Lower lobe of right lung (tissue), 2 donors: ENCODE measurements around the gene ATXN7. TPM values are rescaled to one million over a fixed set of nuclear protein-coding genes. Genes with fewer than 3 reads are reported as not detected.

ENCODE experiments used
- ATAC-seq, 2 donors: fragments of 200-7000 bp; cut with Tn5 transposase; one replicate each; pipeline ENCODE4 v1.9.1; 2020 to 2022; ENCODE audit warnings: mild to moderate bottlenecking in 2 of 2, moderate library complexity in 2 of 2
- DNase-seq: peaks from one replicate; pipeline ENCODE4 v3.0.0-alpha.2; 2020
- H3K27ac ChIP-seq: fragments of 200-600 bp; one replicate; pipeline ENCODE4 v1.8.0; 2022
- H3K27me3 ChIP-seq: fragments of 200-600 bp; one replicate; pipeline ENCODE4 v1.8.0; 2022; ENCODE audit warnings: low read depth
- H3K36me3 ChIP-seq: fragments of 200-600 bp; one replicate; pipeline ENCODE4 v1.8.0; 2022; ENCODE audit warnings: mild to moderate bottlenecking
- H3K4me1 ChIP-seq: fragments of 200-600 bp; one replicate; pipeline ENCODE4 v1.8.0; 2022
- H3K4me3 ChIP-seq: fragments of 200-600 bp; one replicate; pipeline ENCODE4 v1.8.0; 2022; ENCODE audit warnings: mild to moderate bottlenecking
- H3K9me3 ChIP-seq: fragments of 200-600 bp; one replicate; pipeline ENCODE4 v1.8.0; 2022
- CTCF ChIP-seq: fragments of 200-600 bp; IDR thresholded peaks from one replicate; pipeline ENCODE4 v1.8.0; 2022; ENCODE audit warnings: antibody characterized with exemption, mild to moderate bottlenecking
- intact Hi-C: fragments of 100-400 bp; cut with DNase I; formaldehyde crosslinking; loops from one replicate; pipeline ENCODE4 v1.11.0; 2022
- total RNA-seq: library from RNA; stranded (reverse); fragmentation: NEBNext Ultra II Directional; extraction: Animal tissue kit (Norgen Biotek cat#: 25700); gene quantifications from one replicate; pipeline ENCODE4 v1.2.1, GENCODE V29; 2021
- donor health status: DM: no; HTN: yes; CAD: no; lungs with severe emphysema.

The ATXN7 gene
- total RNA-seq, 1 donor from 2014 or later = 37.3 TPM

GRCh38 chr3:64033069-64033468 is 169.4 kb downstream of the ATXN7 start:
- Histone ChIP-seq H3K9me3 (no peaks in the 10 kb centered on the region), H3K36me3 (no peaks in the 10 kb centered on the region), H3K27me3 (no peaks in the 10 kb centered on the region), H3K27ac (no peak overlapping the region), H3K4me1 (no peaks in the 10 kb centered on the region), H3K4me3 (no peak overlapping the region)
- intact Hi-C loops = loop anchor here (5.0 to 10.0 kb wide), 2 partner anchors 364 to 452 kb away; no protein-coding TSS in a partner anchor
- DNase-seq = no peak
- ATAC-seq = no peak
- no peak for TF ChIP-seq CTCF

GRCh38 chr3:64037084-64037483 is 173.4 kb downstream of the ATXN7 start:
- H3K9me3 ChIP-seq = no peaks in the 10 kb centered on the region

GRCh38 chr3:64038253-64038767 is 174.6 kb downstream of the ATXN7 start:
- intact Hi-C loops = loop anchor here (10.0 kb wide), 1 partner anchor 446 kb away; no protein-coding TSS in a partner anchor
- H3K36me3 ChIP-seq = no peaks in the 10 kb centered on the region
- H3K4me3 ChIP-seq = no peak overlapping the region
- ATAC-seq (no peak), DNase-seq (no peak)
- H3K27me3 ChIP-seq = no peaks in the 10 kb centered on the region
- H3K27ac ChIP-seq = no peak overlapping the region
- H3K9me3 ChIP-seq = no peaks in the 10 kb centered on the region
- no peak for TF ChIP-seq CTCF
- H3K4me1 ChIP-seq = no peaks in the 10 kb centered on the region

More at GRCh38 chr3:64037084-64037483, 173.4 kb downstream of the ATXN7 start:
- no peak for TF ChIP-seq CTCF
- Histone ChIP-seq H3K36me3 (no peaks in the 10 kb centered on the region), H3K27ac (no peak overlapping the region), H3K4me3 (no peak overlapping the region), H3K27me3 (no peaks in the 10 kb centered on the region), H3K4me1 (no peaks in the 10 kb centered on the region)
- intact Hi-C loops = loop anchor here (10.0 kb wide), 1 partner anchor 448 kb away; no protein-coding TSS in a partner anchor
- no peak for DNase-seq
- ATAC-seq = no peak

DNA sequence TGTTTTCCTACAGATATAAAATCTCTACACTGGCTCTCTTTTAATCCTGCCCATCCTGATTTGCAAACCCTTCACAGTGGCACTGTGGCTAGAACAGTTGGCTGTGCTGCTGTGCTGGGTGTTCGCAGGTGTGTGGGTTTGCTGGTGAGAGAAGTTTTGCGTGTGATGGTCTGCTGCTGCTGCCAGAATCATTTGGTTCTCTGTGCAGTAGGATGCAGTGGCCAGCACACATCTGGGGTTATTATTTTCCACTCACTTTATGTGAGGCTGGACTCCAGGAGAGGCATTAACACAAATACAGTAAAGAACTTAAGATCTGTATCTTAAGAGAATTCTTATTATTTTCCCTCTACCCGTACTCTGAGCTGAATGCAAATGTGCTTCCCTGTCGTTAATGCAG is 175.7 kb downstream of the ATXN7 start:
- Histone ChIP-seq H3K27ac (no peak overlapping the region), H3K36me3 (no peaks in the 10 kb centered on the region), H3K27me3 (no peaks in the 10 kb centered on the region), H3K9me3 (no peaks in the 10 kb centered on the region), H3K4me3 (no peak overlapping the region), H3K4me1 (no peaks in the 10 kb centered on the region)
- ATAC-seq = no peak
- TF ChIP-seq CTCF = no peak
- intact Hi-C loops = loop anchor here (10.0 kb wide), 1 partner anchor 445 kb away; no protein-coding TSS in a partner anchor
- DNase-seq = no peak

DNA sequence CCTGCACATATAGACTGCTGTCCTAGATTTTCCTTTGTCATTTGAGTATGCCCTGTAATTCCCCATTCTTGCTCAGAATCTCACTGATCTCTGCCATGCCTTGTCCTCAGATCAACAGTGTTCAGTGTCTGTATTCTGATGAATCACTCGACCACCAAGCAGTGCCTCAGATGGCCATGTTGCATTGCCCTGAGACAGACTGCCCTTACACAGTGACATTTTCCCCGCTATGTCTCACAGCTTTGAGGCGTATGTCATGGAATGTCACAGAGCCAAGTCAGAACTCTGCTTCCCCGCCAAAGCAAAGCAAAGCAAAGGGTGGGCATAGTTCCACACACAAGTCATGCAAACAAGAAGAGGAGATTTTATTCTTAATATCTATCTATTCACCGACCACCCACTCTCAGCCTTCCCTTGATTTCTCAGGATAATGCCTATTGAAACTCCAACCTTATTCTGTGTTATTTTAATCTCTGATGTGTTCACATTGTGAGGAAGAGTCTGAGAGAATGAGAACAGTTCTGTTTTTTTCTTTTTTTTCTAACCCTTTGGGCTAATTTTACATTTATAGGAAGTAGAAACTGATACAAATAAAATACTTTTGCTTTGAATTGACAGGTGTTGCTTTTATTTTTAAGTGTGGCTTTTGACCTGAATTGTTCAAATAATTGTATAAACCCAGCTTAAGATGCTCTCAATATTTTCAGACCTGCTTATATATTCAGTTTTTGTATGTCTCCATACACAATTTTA is 176.5 kb downstream of the ATXN7 start:
- DNase-seq = no peak
- no peak for TF ChIP-seq CTCF
- ATAC-seq = no peak
- Histone ChIP-seq H3K36me3 (no peaks in the 10 kb centered on the region), H3K9me3 (no peaks in the 10 kb centered on the region), H3K4me3 (no peak overlapping the region), H3K27ac (no peak overlapping the region), H3K4me1 (no peaks in the 10 kb centered on the region), H3K27me3 (no peaks in the 10 kb centered on the region)
- intact Hi-C loops = loop anchor here (10.0 kb wide), 1 partner anchor 445 kb away; no protein-coding TSS in a partner anchor
